ENCODE data around the gene PTPRN2.
"Not testable (repeated sequence)": the region's sequence is repeated elsewhere in the genome, so short reads cannot be mapped to it uniquely, and the experiment has no call there.

Gene PTPRN2

DNA sequence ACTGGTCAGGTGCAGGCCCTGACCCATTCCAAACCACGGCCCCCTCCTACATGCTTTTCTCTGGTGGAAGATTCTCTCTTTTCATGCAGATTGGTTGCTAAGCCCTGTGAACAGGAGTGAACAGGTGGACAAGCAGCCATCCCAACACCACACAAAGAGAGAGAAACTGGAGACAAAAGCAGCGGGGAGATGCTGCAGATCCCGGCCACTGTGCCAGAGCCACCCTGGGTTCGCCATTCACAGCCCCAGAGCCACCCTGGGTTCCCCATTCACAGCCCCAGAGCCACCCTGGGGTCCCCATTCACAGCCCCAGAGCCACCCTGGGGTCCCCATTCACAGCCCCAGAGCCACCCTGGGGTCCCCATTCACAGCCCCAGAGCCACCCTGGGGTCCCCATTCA lies 239.6 kb downstream of the PTPRN2 start:
- not testable (repeated sequence) for H3K4me1 Mint-ChIP-seq, DNase-seq, H3K27me3 Mint-ChIP-seq, H3K4me3 Mint-ChIP-seq, H3K27ac Mint-ChIP-seq, H3K36me3 Mint-ChIP-seq
- H3K9me3 Mint-ChIP-seq = peaks cover 14% of the 10 kb centered on the region
- CTCF ChIA-PET = interaction anchor here (0.6 kb wide), 1 partner anchor 9 kb away, joined by 3 read pairs; no protein-coding TSS in a partner anchor

DNA sequence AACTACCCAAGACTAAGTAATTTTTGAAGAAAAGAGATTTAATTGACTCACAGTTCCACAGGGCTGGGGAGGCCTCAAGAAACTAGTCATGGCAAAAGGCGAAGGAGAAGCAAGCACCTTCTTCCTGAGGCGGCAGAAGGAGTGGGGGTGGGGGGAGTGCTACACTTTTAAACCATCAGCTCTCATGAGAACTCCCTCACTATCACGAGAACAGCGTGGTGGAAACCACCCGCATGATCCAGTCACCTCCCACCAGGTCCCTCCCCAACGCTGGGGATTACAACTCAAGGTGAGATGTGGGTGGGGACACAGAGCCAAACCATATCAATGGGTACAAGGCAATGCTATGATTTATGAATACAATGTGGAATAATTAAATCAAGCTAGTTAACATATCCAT lies 241.9 kb downstream of the PTPRN2 start:
- no peak for DNase-seq

DNA sequence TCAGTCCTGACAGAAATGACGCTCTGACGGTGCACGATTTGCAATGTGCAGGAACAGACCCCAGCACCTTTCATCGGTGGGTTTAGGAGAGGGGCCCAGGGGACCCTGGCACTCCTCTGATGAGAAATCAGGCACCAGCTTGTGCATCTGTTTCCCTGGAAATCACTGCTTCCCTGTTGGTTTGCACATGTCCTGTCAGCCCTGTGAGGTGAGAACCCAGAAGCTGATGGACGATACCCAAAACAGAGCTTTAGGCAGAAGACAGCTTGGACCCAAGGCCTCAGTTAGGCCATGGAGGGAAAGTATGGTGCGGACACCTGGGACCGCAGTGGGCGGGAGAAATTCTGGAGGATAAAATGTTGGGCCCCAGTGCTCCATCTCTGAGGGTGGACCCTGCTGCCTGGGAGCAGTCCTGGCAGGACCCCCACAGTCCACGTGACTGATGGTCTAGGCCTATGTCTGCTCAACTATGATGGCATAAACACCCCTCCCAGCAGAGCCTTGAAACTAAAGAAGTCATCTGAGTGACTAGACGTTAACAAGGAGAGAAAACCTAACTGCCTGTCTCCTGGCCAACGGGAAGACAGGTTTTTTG lies 242.8 kb downstream of the PTPRN2 start:
- H3K4me3 Mint-ChIP-seq = no peak overlapping the region
- CTCF ChIA-PET = interaction anchor here (0.6 kb wide), 1 partner anchor 42 kb away, joined by 3 read pairs; no protein-coding TSS in a partner anchor
- no peaks in the 10 kb centered on the region for H3K27me3 Mint-ChIP-seq
- H3K4me1 Mint-ChIP-seq = no peaks in the 10 kb centered on the region
- no peak for DNase-seq
- H3K27ac Mint-ChIP-seq = no peak overlapping the region
- H3K36me3 Mint-ChIP-seq = peaks cover 10% of the 10 kb centered on the region
- H3K9me3 Mint-ChIP-seq = peaks cover 46% of the 10 kb centered on the region

More for the DNA sequence above, 241.9 kb downstream of the PTPRN2 start:
- Mint-ChIP-seq H3K4me1 (no peaks in the 10 kb centered on the region), H3K4me3 (no peak overlapping the region), H3K36me3 (peaks cover 6% of the 10 kb centered on the region), H3K27me3 (no peaks in the 10 kb centered on the region), H3K27ac (no peak overlapping the region), H3K9me3 (peaks cover 37% of the 10 kb centered on the region)
- CTCF ChIA-PET = no interaction called here

DNA sequence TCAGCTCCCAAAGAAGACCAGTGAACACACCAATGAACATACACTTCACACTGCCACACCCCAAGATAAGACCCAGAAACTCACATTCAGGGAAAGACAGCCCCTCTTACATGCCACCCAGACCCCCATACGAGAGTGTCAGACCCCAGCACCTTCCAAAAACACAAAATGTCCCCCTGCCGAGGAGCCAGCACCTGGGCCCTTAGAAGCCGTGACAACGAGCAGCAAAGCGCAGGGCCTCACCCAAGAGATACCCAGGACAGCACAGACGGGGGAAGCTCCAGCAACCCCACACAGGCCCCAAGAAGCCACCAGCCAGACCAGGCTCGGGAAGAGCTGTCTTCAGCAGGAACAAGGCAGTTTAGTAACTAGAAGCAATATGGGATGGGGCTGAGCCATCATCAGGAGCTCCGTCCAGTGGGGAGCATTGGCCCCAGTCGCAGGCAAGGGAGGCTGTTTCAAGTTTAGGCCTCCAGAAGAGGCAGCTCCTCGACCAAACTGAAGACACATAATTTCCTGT lies 243.6 kb downstream of the PTPRN2 start:
- Mint-ChIP-seq H3K9me3 (peaks cover 46% of the 10 kb centered on the region), H3K36me3 (peaks cover 10% of the 10 kb centered on the region), H3K27ac (no peak overlapping the region), H3K4me3 (no peak overlapping the region), H3K27me3 (no peaks in the 10 kb centered on the region), H3K4me1 (no peaks in the 10 kb centered on the region)
- no peak for DNase-seq
- CTCF ChIA-PET = no interaction called here

DNA sequence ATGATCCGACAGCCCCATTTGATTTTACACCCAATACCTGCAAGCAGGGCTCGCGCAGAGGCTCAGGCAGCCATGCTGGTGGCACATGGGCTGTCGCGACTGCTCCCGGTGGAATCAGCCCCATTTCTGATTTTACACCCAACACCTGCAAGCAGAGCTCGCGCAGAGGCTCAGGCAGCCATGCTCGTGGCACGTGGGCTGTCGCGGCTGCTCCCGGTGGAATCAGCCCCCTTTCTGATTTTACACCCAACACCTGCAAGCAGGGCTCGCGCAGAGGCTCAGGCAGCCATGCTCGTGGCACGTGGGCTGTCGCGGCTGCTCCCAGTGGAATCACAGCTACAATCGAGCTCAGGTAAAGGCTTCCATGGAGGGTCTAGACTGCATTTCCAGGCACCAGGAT lies 244.1 kb downstream of the PTPRN2 start:
- no peak overlapping the region for H3K4me3 Mint-ChIP-seq
- CTCF ChIA-PET = no interaction called here
- DNase-seq = no peak
- peaks cover 10% of the 10 kb centered on the region for H3K36me3 Mint-ChIP-seq
- H3K27me3 Mint-ChIP-seq = no peaks in the 10 kb centered on the region
- no peaks in the 10 kb centered on the region for H3K4me1 Mint-ChIP-seq
- H3K27ac Mint-ChIP-seq = no peak overlapping the region
- peaks cover 46% of the 10 kb centered on the region for H3K9me3 Mint-ChIP-seq

DNA sequence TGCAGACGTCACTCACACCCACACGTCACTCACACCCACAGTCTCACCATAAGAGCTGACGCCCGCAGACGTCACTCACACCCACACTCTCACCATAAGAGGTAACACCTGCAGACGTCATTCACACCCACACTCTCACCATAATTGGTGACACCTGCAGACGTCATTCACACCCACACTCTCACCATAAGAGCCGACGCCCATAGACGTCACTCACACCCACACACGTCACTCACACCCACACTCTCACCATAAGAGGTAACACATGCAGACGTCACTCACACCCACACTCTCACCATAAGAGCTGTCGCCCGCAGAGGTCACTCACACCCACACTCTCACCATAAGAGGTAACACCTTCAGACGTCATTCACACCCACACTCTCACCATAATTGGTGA lies 246.5 kb downstream of the PTPRN2 start:
- not testable (repeated sequence) for H3K27ac Mint-ChIP-seq

DNA sequence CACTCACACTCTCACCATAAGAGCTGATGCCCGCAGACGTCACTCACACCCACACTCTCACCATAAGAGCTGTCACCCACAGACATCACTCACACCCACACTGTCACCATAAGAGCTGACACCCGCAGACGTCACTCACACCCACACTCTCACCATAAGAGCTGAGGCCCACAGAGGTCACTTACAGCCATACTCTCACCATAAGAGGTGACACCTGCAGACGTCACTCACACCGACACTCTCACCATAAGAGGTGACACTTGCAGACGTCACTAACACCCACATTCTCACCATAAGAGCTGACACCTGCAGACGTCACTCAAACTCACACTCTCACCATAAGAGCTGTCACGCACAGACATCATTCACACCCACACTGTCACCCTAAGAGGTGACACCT lies 250.7 kb downstream of the PTPRN2 start:
- H3K4me3 Mint-ChIP-seq, DNase-seq, CTCF ChIA-PET, H3K27ac Mint-ChIP-seq, H3K27me3 Mint-ChIP-seq, H3K4me1 Mint-ChIP-seq: not testable (repeated sequence)
- peaks cover 54% of the 10 kb centered on the region for H3K9me3 Mint-ChIP-seq
- peaks cover 20% of the 10 kb centered on the region for H3K36me3 Mint-ChIP-seq

More for the DNA sequence above, 246.5 kb downstream of the PTPRN2 start:
- peaks cover 17% of the 10 kb centered on the region for H3K36me3 Mint-ChIP-seq
- H3K4me3 Mint-ChIP-seq, H3K27me3 Mint-ChIP-seq, H3K4me1 Mint-ChIP-seq, DNase-seq, CTCF ChIA-PET: not testable (repeated sequence)
- peaks cover 61% of the 10 kb centered on the region for H3K9me3 Mint-ChIP-seq

DNA sequence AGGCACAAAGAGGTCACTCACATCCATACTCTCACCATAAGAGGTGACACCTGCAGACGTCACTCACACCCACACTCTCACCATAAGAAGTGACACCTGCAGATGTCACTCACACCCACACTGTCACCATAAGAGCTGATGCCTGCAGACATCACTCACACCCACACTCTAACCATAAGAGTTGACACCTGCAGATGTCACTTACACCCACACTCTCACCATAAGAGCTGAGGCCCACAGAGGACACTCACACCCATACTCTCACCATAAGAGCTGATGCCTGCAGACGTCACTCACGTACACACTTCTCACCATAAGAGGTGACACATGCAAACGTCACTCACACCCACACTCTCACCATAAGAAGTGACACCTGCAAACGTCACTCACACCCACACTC lies 255.1 kb downstream of the PTPRN2 start:
- not testable (repeated sequence) for H3K27ac Mint-ChIP-seq, H3K27me3 Mint-ChIP-seq

DNA sequence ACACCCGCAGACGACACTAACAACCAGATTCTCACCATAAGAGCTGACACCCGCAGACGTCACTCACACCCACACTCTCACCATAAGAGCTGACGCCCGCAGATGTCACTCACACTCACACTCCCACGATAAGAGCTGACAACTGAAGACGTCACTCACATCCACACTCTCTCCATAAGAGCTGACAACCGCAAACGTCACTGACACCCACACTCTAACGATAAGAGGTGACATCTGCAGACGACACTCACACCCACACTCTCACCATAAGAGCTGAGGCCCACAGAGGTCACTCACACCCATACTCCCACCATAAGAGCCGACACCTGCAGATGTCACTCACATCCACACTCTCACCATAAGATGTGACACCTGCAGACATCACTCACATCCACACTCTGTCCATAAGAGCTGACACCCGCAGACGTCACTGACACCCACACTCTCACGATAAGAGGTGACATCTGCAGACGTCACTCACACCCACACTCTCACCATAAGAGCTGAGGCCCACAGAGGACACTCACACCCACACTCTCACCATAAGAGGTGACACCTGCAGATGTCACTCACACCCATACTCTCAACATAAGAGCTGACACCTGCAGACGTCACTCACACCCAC lies 255.7 kb downstream of the PTPRN2 start:
- H3K9me3 Mint-ChIP-seq = peaks cover 57% of the 10 kb centered on the region
- H3K27me3 Mint-ChIP-seq, DNase-seq, H3K4me1 Mint-ChIP-seq, CTCF ChIA-PET, H3K4me3 Mint-ChIP-seq, H3K27ac Mint-ChIP-seq: not testable (repeated sequence)
- H3K36me3 Mint-ChIP-seq = peaks cover 13% of the 10 kb centered on the region

More for the DNA sequence above, 255.1 kb downstream of the PTPRN2 start:
- DNase-seq, H3K4me3 Mint-ChIP-seq, CTCF ChIA-PET, H3K4me1 Mint-ChIP-seq: not testable (repeated sequence)
- Mint-ChIP-seq H3K36me3 (peaks cover 12% of the 10 kb centered on the region), H3K9me3 (peaks cover 57% of the 10 kb centered on the region)

DNA sequence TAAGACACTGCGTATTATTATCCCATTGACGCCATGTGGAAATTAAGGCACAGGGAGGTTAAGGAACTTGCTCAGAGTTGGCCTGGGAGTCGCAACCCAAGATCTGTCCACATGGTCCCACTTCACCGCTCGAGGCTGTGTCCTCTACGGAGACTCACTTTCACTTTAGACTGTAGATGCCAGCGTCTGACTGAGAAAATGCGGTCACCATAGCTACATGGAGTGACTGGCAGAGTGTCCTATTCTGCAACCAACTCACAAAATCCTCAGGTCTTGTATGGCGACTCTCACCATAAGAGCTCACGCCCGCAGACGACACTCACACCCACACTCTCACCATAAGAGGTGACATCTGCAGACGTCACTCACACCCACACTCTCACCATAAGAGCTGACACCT lies 257.9 kb downstream of the PTPRN2 start:
- H3K27ac Mint-ChIP-seq = no peak overlapping the region
- DNase-seq = no peak
- H3K27me3 Mint-ChIP-seq = no peaks in the 10 kb centered on the region
- H3K9me3 Mint-ChIP-seq = peaks cover 61% of the 10 kb centered on the region
- H3K4me3 Mint-ChIP-seq = no peak overlapping the region
- no peaks in the 10 kb centered on the region for H3K4me1 Mint-ChIP-seq
- CTCF ChIA-PET = interaction anchor here (0.6 kb wide), 1 partner anchor 12 kb away, joined by 3 read pairs; no protein-coding TSS in a partner anchor
- peaks cover 10% of the 10 kb centered on the region for H3K36me3 Mint-ChIP-seq

DNA sequence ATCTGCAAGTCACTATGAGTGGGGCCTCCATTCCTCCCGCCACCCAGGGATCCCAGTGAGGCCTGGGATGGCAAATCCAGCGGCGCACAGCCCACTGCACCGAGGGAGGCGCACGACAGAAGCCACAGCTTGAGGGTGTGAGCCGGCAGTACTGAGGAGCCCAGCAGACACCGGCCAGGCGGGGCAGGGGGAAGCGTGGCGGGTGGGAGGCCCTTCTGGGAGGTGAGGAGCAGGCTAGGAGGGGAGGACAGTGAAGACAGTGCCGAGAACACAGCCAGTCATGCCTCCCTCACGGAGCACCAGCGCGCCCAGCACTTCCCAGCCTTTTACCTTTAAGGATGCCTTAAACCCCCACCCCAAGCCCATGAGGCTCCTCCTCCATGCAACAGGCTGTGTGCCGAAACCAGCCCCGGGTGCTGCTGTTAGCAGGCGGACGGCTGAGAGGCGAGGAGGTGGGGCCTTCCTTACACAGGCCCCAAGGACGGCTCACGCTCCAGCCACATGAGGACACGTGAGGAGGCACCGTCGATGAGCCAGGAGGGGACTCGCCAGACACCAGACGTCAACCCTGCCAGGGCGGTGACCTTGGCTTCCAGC lies 258.5 kb downstream of the PTPRN2 start:
- no peak for DNase-seq
- Mint-ChIP-seq H3K27ac (no peak overlapping the region), H3K4me3 (no peak overlapping the region), H3K4me1 (no peaks in the 10 kb centered on the region), H3K9me3 (peaks cover 63% of the 10 kb centered on the region), H3K36me3 (peaks cover 10% of the 10 kb centered on the region), H3K27me3 (no peaks in the 10 kb centered on the region)
- CTCF ChIA-PET = no interaction called here

DNA sequence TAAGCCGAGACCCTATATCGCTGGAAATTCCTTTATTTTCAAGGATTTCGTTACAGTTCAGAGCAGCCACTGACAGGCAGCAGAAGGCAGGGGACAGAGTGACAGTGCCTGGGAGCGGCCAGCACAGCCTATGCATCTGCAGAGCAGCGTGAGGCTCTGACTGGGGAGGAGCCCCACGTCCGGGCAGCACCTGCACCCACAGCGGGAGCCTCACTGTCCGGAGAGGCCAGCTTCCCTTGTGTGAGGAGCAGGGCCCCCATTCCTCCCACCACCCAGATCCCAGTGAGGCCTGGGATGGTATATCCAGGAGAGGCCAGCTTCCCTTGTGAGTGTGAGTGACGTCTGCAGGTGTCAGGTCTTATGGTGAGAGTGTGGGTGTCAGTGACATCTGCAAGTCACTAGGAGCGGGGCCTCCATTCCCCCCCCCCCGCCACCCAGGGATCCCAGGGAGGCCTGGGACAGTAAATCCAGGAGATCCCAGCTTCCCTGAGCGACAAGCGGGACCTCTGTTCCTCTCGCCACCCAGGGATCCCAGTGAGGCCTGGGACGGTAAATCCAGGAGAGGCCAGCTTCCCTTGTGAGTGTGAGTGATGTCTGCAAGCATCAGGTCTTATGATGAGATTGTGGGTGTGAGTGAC lies 259.1 kb downstream of the PTPRN2 start:
- CTCF ChIA-PET = no interaction called here
- Mint-ChIP-seq H3K27me3 (no peaks in the 10 kb centered on the region), H3K9me3 (peaks cover 67% of the 10 kb centered on the region), H3K27ac (no peak overlapping the region), H3K4me1 (no peaks in the 10 kb centered on the region), H3K36me3 (peaks cover 10% of the 10 kb centered on the region), H3K4me3 (no peak overlapping the region)
- no peak for DNase-seq

DNA sequence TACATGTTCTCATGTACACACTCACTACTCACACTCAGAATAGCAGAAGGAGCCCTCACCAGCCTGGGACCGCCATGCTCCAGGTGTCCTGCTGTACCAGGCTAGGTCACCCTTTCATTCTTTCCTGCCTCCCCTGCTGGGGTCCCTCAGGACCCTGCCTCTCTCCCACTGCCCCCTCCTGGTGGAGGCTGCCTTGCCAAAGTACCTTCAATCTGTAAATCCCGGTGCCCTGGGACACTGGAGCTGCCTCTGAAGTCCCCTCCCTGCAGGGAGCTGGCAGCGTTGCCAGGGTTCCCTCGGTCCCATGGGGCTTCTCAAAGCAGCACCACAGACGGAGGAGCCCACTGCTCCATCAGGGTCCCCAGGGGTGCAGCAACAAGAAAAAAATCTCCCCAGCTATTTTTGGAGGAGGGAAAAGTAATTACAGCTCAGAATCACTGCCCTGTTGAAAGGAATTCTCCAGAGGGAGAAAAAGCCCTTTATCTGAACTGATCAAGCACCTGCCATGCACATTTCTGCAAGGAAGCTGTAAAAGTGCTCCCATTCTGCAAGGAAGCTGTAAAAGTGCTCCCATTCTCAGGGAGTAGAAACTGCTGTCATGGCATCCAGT lies 259.9 kb downstream of the PTPRN2 start:
- no peaks in the 10 kb centered on the region for H3K27me3 Mint-ChIP-seq
- H3K36me3 Mint-ChIP-seq = peaks cover 10% of the 10 kb centered on the region
- H3K27ac Mint-ChIP-seq = no peak overlapping the region
- H3K4me3 Mint-ChIP-seq = no peak overlapping the region
- no peaks in the 10 kb centered on the region for H3K4me1 Mint-ChIP-seq
- H3K9me3 Mint-ChIP-seq = peaks cover 62% of the 10 kb centered on the region
- CTCF ChIA-PET = no interaction called here
- DNase-seq = no peak

DNA sequence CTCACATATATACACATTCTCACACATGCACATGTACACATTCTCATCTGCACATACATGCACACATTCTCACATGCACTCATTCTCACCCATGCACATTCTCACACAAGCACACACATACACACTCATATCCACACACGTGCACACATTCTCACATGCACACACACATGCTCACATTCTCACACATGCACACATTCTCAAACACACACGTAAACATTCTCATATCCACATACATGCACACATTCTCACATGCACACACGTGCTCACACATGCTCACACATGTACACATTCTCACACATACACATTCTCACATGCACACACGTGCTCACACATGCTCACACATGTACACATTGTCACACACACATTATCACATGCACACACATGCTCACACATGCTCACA lies 260.6 kb downstream of the PTPRN2 start:
- Mint-ChIP-seq H3K4me3 (no peak overlapping the region), H3K27me3 (no peaks in the 10 kb centered on the region), H3K36me3 (peaks cover 6% of the 10 kb centered on the region), H3K27ac (no peak overlapping the region), H3K4me1 (no peaks in the 10 kb centered on the region), H3K9me3 (peaks cover 56% of the 10 kb centered on the region)
- CTCF ChIA-PET = no interaction called here
- no peak for DNase-seq

Data from activated naive CD4-positive, alpha-beta T cell treated with anti-CD3 and anti-CD28 coated beads, Interleukin-2, amount 10 ng/mL, durations not matched to agents 7 days and 5 days (primary cell).